GM12865 (cell line): ENCODE measurements around the gene CORO1A.

Source experiments
- DNase-seq: peaks from one replicate; pipeline ENCODE4 v3.0.0; 2010; ENCODE audit warnings: low read depth
- H3K4me3 ChIP-seq: 2 replicates; pipeline ENCODE4 v1.5.1; 2011; ENCODE audit warnings: mild to moderate bottlenecking, low read depth, low read length, control low read depth
- CTCF ChIP-seq: IDR thresholded peaks from 2 replicates; pipeline ENCODE4 v1.5.1; 2011; ENCODE audit warnings: low read length, control low read depth, low read depth, inconsistent platforms; ENCODE audit not compliant: insufficient read depth; ENCODE audit errors: missing control alignments

Gene CORO1A

GRCh38 chr16:30183233-30184095 is at the start of gene CORO1A:
Gene CORO1A (plus strand): TSS chr16:30183602. CDS start chr16:30185210, 1,608 bp downstream.
- peak; percentile 94 for DNase-seq

GRCh38 chr16:30136971-30137605 is 46.3 kb upstream of the CORO1A start:
- TF ChIP-seq CTCF, result no peak
- no peak overlapping the region for H3K4me3 ChIP-seq
- no peak for DNase-seq

More at GRCh38 chr16:30183233-30184095, at the start of gene CORO1A:
- peak within 1 kb of the TSS; percentile 83 for H3K4me3 ChIP-seq
- no peak for TF ChIP-seq CTCF

- H3K4me3 ChIP-seq, result no peak overlapping the region
- no peak for TF ChIP-seq CTCF
- DNase-seq, result no peak
Measured at GRCh38 chr16:30137897-30138296, 45.5 kb upstream of the CORO1A start.

GRCh38 chr16:30139583-30140481 is 43.6 kb upstream of the CORO1A start:
- H3K4me3 ChIP-seq, result no peak overlapping the region
- TF ChIP-seq CTCF, result no peak
- DNase-seq, result no peak

- H3K4me3 ChIP-seq, result no peak overlapping the region
- DNase-seq, result no peak
- TF ChIP-seq CTCF, result no peak
Measured at GRCh38 chr16:30141750-30142149, 41.7 kb upstream of the CORO1A start.

GRCh38 chr16:30142672-30143346 is 40.6 kb upstream of the CORO1A start:
- H3K4me3 ChIP-seq, result no peak overlapping the region
- peak; percentile 66 for DNase-seq
- peak; percentile 45 for TF ChIP-seq CTCF
